Activated naive CD4-positive, alpha-beta T cell treated with Interleukin-2 at 50 U/mL for 16 hours (primary cell): Measurements from ENCODE around the gene COL8A1.
"Not testable (repeated sequence)": the region's sequence is repeated elsewhere in the genome, so short reads cannot be mapped to it uniquely, and the experiment has no call there.

Experiments used
- DNase-seq: peaks from one replicate; pipeline ENCODE4 v3.0.0-alpha.2; 2020

Gene COL8A1

GRCh38 chr3:99817047-99817436 lies 178.6 kb downstream of the COL8A1 start:
- DNase-seq = peak; percentile 5

GRCh38 chr3:99817437-99818240 lies 179.2 kb downstream of the COL8A1 start, which contains the start of gene CMSS1:
Gene CMSS1, plus strand, starts transcription at chr3:99817862.
- peak; percentile 97 for DNase-seq

- no peak for DNase-seq
Measured at GRCh38 chr3:99818818-99819217, 180.4 kb downstream of the COL8A1 start.

- no peak for DNase-seq
Measured at GRCh38 chr3:99823723-99824711, 185.6 kb downstream of the COL8A1 start.

- no peak for DNase-seq
Measured at GRCh38 chr3:99825004-99825640, 186.7 kb downstream of the COL8A1 start.

GRCh38 chr3:99829844-99830243 lies 191.4 kb downstream of the COL8A1 start:
- DNase-seq = no peak

- DNase-seq = no peak
Measured at GRCh38 chr3:99833617-99834205, 195.3 kb downstream of the COL8A1 start.

GRCh38 chr3:99834211-99834957 lies 196.0 kb downstream of the COL8A1 start:
- DNase-seq = no peak

GRCh38 chr3:99836681-99837080 lies 198.3 kb downstream of the COL8A1 start:
- DNase-seq = no peak

- no peak for DNase-seq
Measured at GRCh38 chr3:99837715-99838114, 199.3 kb downstream of the COL8A1 start.

GRCh38 chr3:99838755-99839154 lies 200.4 kb downstream of the COL8A1 start:
- no peak for DNase-seq

- DNase-seq = no peak
Measured at GRCh38 chr3:99839613-99840012, 201.2 kb downstream of the COL8A1 start.

- DNase-seq = not testable (repeated sequence)
Measured at GRCh38 chr3:99841949-99842348, 203.6 kb downstream of the COL8A1 start.

- DNase-seq = no peak
Measured at GRCh38 chr3:99842826-99843589, 204.6 kb downstream of the COL8A1 start.

- DNase-seq = no peak
Measured at GRCh38 chr3:99843590-99844258, 205.3 kb downstream of the COL8A1 start.

GRCh38 chr3:99845331-99845730 lies 206.9 kb downstream of the COL8A1 start:
- no peak for DNase-seq

GRCh38 chr3:99845999-99846398 lies 207.6 kb downstream of the COL8A1 start:
- DNase-seq = no peak

- no peak for DNase-seq
Measured at GRCh38 chr3:99846477-99847160, 208.2 kb downstream of the COL8A1 start.

GRCh38 chr3:99848433-99848832 lies 210.0 kb downstream of the COL8A1 start:
- no peak for DNase-seq
